ENCODE results near the gene ANO4.
"Not testable (repeated sequence)": the region's sequence is repeated elsewhere in the genome, so short reads cannot be mapped to it uniquely, and the experiment has no call there.

Gene ANO4

GRCh38 chr12:101090222-101090621 lies 295.6 kb downstream of the ANO4 start:
- not testable (repeated sequence) for DNase-seq (ENCODE audit: low spot score)

GRCh38 chr12:101097829-101098580 lies 303.4 kb downstream of the ANO4 start:
- no peak for DNase-seq (ENCODE audit: low spot score)

- DNase-seq (ENCODE audit: low spot score): no peak
Observed at GRCh38 chr12:101107032-101107763, 312.6 kb downstream of the ANO4 start.

DNA sequence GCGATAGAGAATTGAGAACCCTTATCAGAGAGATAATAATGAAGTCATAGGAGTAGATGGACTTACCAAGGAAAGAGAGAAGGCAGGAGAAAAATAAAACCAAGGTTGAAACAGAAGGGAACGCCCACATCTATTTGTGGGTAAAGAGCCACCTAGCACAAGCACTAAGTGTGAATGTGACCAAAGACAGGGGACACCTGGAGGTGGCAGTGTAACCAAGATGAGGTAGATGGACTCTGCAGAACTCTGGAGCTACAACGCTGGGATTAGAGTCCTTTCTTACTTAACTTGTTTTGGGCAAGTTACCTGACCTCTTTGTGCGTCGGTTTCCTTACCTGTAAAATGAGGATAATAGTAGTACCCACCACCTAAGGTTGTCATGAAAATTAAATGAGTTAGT lies 313.6 kb downstream of the ANO4 start:
- no peak for DNase-seq (ENCODE audit: low spot score)

DNA sequence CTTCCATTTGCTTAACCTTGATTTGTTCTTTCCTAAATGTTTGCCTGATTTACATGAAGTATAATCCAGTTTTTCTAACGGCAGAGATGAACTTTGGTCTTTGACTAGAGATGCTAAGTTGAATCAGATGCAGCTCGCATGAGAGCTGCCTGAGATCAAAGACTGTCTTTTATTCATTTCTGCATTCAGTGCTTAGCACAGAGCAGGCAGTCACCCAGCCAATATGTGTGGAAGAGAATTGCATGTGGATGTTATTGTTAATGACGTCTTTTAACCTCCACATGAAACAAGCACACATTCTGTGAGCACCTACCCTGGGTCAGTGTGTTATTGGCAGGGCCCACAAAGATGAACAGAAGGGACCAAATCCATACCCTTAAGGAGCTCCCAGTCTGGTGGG lies 316.3 kb downstream of the ANO4 start:
- DNase-seq (ENCODE audit: low spot score): no peak

- DNase-seq (ENCODE audit: low spot score): no peak
Observed at GRCh38 chr12:101111441-101111840, 316.9 kb downstream of the ANO4 start.

DNA sequence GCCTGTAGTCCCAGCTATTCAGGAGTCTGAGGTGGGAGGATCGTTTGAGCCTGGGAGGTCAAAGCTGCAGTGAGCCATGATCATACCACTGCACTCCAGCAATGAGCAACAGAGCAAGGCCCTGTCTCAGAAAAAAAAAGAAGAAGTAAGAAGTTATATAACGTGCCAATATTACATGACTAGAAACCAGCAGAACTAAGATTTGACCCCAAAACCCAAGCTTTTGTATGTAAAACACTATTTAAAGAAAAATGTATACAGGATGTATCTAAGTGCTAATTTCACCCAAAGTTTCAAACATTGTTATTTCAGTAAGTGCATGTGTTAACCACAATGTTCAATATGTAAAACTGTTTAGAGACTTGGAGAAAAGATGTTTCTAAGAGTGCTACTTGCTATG lies 320.8 kb downstream of the ANO4 start:
- no peak for DNase-seq (ENCODE audit: low spot score)

GRCh38 chr12:101116911-101117310 lies 322.3 kb downstream of the ANO4 start:
- no peak for DNase-seq (ENCODE audit: low spot score)

- no peak for DNase-seq (ENCODE audit: low spot score)
Observed at GRCh38 chr12:101117842-101118241, 323.3 kb downstream of the ANO4 start.

DNA sequence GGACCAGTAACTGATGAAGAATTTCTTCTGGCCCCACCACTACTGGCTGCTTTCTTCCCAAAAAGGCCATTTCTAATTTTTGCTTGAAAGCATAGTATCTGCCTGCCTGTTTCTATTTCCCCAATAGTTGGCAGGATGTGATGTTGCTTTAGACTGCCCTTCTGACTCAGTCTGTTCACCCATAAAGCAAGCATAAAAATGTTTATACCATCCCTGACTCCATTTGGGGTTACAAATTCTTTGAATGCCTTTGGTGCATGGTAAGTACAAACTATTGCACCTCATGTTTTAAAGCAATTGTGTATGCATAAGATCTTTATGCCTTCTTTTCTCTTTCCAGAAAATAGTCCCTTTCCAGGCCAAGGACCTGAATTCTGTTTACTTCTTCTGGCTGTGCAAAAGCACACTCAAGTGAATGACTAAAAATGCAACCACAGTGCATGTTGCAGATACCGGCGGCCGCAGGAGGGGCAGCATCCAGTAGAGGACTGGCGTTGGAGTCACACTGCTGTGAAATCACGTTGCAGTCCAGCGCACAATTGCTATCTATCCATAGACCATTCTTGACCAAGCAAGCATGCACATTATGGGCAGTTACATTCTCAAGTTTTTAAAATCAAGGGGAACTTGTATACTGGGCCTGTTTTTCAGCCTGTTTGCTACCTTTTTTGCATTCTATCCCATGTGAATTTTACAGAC lies 333.1 kb downstream of the ANO4 start:
- DNase-seq (ENCODE audit: low spot score): no peak

GRCh38 chr12:101145777-101146431 lies 351.3 kb downstream of the ANO4 start:
- not testable (repeated sequence) for DNase-seq (ENCODE audit: low spot score)

GRCh38 chr12:101165319-101165718 lies 370.7 kb downstream of the ANO4 start:
- DNase-seq (ENCODE audit: low spot score): no peak

GRCh38 chr12:101166866-101167265 lies 372.3 kb downstream of the ANO4 start:
- no peak for DNase-seq (ENCODE audit: low spot score)

GRCh38 chr12:101168001-101168400 lies 373.4 kb downstream of the ANO4 start:
- no peak for DNase-seq (ENCODE audit: low spot score)

DNA sequence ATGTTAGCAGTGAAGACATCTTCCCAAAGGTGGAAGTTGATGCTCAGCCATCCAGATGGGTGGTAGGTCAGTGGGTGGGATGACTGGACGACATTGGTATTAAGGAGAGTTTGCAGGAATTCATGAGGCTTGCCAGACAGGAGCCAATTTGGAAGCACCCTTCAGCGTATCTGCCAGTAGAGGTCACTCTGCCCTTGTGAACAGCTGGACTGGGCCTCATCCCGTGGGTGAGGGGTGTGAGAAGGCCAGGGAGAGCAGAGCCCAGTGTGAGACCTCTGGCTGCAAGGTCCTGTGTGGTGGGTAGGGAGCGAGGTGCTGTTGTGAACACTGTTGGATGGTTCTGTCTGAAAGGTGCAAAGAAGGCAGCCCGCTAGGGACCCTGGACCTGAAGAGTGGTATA lies 377.7 kb downstream of the ANO4 start:
- DNase-seq (ENCODE audit: low spot score): no peak

GRCh38 chr12:101173197-101173749 lies 378.7 kb downstream of the ANO4 start:
- no peak for DNase-seq (ENCODE audit: low spot score)

GRCh38 chr12:101174541-101174940 lies 380.0 kb downstream of the ANO4 start:
- DNase-seq (ENCODE audit: low spot score): no peak
